GM15510 (cell line): ENCODE results near the gene RPTOR.

Experiments used
- POLR2A ChIP-seq: IDR thresholded peaks from 3 replicates; pipeline ENCODE4 v1.6.1; 2011; ENCODE audit warnings: borderline replicate concordance; ENCODE audit not compliant: insufficient read length; ENCODE audit errors: extremely low read depth

The RPTOR gene

GRCh38 chr17:80980397-80981061, 435.9 kb downstream of the RPTOR start:
- TF ChIP-seq POLR2A, result no peak

GRCh38 chr17:80981062-80981902, 436.6 kb downstream of the RPTOR start:
- no peak for TF ChIP-seq POLR2A

GRCh38 chr17:80981929-80982425, 437.3 kb downstream of the RPTOR start:
- TF ChIP-seq POLR2A, result no peak

GRCh38 chr17:80982426-80982974, 437.9 kb downstream of the RPTOR start:
- no peak for TF ChIP-seq POLR2A

- no peak for TF ChIP-seq POLR2A
Observed at GRCh38 chr17:80983545-80983944, 438.9 kb downstream of the RPTOR start.

- no peak for TF ChIP-seq POLR2A
Observed at GRCh38 chr17:80984749-80985148, 440.1 kb downstream of the RPTOR start.

- TF ChIP-seq POLR2A, result no peak
Observed at GRCh38 chr17:80986046-80986445, 441.4 kb downstream of the RPTOR start.

GRCh38 chr17:80986816-80987475, 442.3 kb downstream of the RPTOR start:
- no peak for TF ChIP-seq POLR2A

- TF ChIP-seq POLR2A, result no peak
Observed at GRCh38 chr17:80987941-80988461, 443.4 kb downstream of the RPTOR start.

GRCh38 chr17:80989586-80989913, 444.9 kb downstream of the RPTOR start:
- TF ChIP-seq POLR2A, result no peak

GRCh38 chr17:80990921-80991644, 446.4 kb downstream of the RPTOR start:
- TF ChIP-seq POLR2A, result no peak

GRCh38 chr17:80991645-80992076, 447.0 kb downstream of the RPTOR start, which contains the start of gene CHMP6:
Gene CHMP6, plus strand, starts transcription at chr17:80991841. Its CDS starts 78 bp downstream, at chr17:80991919.
- peak; percentile 54 for TF ChIP-seq POLR2A

GRCh38 chr17:80992077-80992947, 447.7 kb downstream of the RPTOR start:
- TF ChIP-seq POLR2A, result no peak
